ENCODE measurements around the gene CREBBP. TPM values are rescaled to one million over a fixed set of nuclear protein-coding genes. Genes with fewer than 3 reads are reported as not detected.

CREBBP gene
- total RNA-seq, 1 donor from 2014 or later = 11.3 TPM

DNA sequence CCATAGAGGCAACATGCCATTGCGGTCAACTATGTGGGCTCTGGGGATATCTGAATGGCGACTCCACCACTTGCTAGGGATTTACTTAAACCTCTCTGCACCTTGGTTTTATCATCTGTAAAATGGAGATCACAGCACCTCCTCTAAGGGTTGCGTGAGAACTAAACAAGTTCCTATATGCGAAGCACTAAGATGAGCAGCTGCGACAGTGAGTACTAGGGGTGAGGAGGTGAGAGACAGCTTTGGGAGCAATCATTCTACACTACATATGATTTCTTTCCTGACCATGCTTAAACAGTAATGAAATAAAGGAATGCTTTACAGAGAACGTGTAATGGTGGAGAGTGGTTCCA, 61.4 kb downstream of the CREBBP start:
- no peak for DNase-seq (ENCODE audit: low read depth)
- TF ChIP-seq, protein P1, sequence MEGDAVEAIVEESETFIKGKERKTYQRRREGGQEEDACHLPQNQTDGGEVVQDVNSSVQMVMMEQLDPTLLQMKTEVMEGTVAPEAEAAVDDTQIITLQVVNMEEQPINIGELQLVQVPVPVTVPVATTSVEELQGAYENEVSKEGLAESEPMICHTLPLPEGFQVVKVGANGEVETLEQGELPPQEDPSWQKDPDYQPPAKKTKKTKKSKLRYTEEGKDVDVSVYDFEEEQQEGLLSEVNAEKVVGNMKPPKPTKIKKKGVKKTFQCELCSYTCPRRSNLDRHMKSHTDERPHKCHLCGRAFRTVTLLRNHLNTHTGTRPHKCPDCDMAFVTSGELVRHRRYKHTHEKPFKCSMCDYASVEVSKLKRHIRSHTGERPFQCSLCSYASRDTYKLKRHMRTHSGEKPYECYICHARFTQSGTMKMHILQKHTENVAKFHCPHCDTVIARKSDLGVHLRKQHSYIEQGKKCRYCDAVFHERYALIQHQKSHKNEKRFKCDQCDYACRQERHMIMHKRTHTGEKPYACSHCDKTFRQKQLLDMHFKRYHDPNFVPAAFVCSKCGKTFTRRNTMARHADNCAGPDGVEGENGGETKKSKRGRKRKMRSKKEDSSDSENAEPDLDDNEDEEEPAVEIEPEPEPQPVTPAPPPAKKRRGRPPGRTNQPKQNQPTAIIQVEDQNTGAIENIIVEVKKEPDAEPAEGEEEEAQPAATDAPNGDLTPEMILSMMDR (conservative IDR thresholded peaks at IDR 0.05; ENCODE audit: low read depth, low read length) = no peak
- no peak overlapping the region for H3K4me3 ChIP-seq (ENCODE audit: low read depth, low read length)

DNA sequence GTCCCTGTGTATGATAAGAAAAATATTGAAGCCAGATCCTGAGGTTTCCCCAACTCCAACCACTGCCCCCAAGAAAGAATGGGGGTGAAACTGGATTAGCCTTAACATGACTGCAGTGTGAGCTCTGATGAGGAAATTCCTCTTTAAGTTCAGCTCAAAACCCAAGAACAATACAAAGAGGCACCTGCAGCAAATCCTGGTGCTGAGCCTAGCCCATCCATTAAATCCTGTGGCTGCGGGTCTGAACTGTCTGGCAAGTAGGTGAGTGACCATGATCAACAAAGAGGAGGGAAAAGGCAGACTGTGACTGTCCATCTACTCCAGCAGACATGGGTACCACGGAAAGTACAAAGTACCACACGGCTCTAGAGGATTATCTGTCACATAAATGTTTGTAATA, 64.2 kb downstream of the CREBBP start:
- H3K4me3 ChIP-seq (ENCODE audit: low read depth, low read length) = no peak overlapping the region
- no peak for DNase-seq (ENCODE audit: low read depth)
- TF ChIP-seq, protein P1 (conservative IDR thresholded peaks at IDR 0.05; ENCODE audit: low read depth, low read length) = no peak

DNA sequence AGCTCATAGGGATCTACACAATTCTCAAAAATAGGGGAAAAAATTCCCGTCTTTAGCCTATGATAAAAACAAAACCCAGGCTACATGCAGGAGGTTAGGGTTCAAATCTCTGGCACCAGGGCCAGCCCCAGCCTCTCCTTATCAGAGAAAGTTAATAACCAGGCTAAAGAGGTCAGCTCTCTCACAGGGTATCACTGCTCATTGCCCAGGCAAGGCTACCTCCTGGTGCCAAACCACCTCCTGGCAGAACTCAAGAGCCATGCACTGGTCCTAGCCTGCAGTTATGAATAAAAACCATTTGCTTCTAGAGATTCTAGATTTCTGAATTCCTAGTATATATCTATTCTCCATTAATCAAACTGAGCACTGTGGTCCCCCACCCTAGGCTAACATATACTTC, 65.8 kb downstream of the CREBBP start:
- no peak for DNase-seq (ENCODE audit: low read depth)
- no peak overlapping the region for H3K4me3 ChIP-seq (ENCODE audit: low read depth, low read length)
- TF ChIP-seq, protein P1 (conservative IDR thresholded peaks at IDR 0.05; ENCODE audit: low read depth, low read length) = no peak

DNA sequence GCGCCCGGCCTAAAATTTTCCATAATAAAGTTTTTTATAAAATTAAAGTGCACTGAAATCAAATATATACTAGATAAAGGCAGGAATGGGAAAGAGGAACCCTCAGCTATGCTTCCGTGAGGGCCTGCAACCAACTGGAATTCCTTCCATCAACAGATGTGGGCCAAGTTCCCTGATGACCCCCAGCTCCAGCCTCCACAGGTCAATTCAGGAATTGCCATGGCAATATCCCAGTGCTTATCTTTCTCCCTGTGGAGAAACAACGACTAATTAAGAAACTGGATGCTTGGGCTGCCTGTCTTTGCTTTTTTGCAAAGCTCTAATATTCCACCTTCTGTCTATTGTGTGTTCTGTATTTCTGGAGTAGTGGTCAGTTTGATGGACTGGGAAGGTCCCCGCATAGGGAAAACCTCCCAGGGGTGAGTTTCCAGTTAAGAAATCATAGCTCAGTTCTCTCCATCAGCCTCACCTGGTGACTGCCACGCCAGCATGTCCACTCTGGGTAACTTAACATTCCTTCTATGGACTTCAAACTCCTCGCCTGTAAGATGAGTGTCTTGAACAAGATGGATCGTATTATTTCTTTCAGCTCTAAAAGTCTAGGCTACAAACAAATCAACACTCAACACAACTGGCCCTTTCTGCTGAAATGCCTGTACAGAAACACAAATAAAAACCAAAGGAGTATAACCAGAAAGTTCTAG, 67.9 kb downstream of the CREBBP start:
- DNase-seq (ENCODE audit: low read depth) = no peak
- TF ChIP-seq, protein P1 (conservative IDR thresholded peaks at IDR 0.05; ENCODE audit: low read depth, low read length) = no peak
- no peak overlapping the region for H3K4me3 ChIP-seq (ENCODE audit: low read depth, low read length)

DNA sequence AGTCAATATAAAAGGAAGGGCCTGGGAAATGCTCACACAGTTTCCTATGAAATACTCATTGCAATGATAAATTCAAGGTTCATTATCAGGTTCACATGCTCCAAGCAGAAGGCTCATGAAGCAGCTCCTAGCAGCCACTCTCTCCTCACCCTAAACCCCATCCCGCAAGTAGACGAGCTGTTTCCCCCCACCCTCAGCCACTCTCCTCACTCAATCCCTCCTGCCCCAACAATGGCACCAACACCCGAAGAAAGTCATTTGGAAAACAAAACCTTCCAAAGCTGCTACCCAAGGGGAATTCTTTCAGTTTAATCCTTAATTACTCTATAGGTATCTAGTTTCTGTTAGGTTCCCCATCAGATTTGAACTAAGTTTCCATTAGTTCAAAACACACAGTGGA, 69.7 kb downstream of the CREBBP start:
- H3K4me3 ChIP-seq (ENCODE audit: low read depth, low read length) = no peak overlapping the region
- DNase-seq (ENCODE audit: low read depth) = no peak
- TF ChIP-seq, protein P1 (conservative IDR thresholded peaks at IDR 0.05; ENCODE audit: low read depth, low read length) = no peak

DNA sequence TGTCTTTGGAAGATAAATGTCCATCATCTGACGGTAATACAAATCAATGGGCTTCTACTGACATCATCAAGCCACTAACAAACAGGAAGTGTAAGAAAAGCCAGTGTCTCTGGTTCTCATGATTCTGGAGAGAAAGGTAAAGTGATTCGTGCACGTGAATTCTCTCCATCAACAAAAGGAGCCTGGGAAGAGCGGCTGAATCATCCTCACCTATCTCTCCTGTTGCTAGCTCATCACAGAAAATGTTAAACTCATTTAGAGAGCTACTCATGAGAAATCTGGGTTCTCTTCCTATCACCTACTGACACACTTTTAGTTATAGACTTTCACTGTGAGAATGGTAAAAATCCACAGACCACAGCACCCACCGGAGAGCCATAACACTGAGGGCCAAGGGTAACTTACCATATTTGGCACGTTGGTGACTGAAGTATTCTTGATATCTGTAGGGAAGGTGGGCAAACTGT, 70.3 kb downstream of the CREBBP start:
- no peak for DNase-seq (ENCODE audit: low read depth)
- H3K4me3 ChIP-seq (ENCODE audit: low read depth, low read length) = no peak overlapping the region
- TF ChIP-seq, protein P1 (conservative IDR thresholded peaks at IDR 0.05; ENCODE audit: low read depth, low read length) = no peak
